ENCODE measurements around the gene AUTS2.

AUTS2 gene

GRCh38 chr7:70035519-70035918 lies 437.2 kb downstream of the AUTS2 start:
- no peak for DNase-seq (ENCODE audit: low spot score)

- no peak for DNase-seq (ENCODE audit: low spot score)
Observed at GRCh38 chr7:70035955-70036354, 437.7 kb downstream of the AUTS2 start.

- DNase-seq (ENCODE audit: low spot score) = no peak
Observed at GRCh38 chr7:70036695-70037094, 438.4 kb downstream of the AUTS2 start.

- DNase-seq (ENCODE audit: low spot score) = peak; percentile 61
Observed at GRCh38 chr7:70037171-70037933, 439.1 kb downstream of the AUTS2 start.

GRCh38 chr7:70040051-70040450 lies 441.8 kb downstream of the AUTS2 start:
- no peak for DNase-seq (ENCODE audit: low spot score)

GRCh38 chr7:70040970-70041766 lies 442.9 kb downstream of the AUTS2 start:
- DNase-seq (ENCODE audit: low spot score) = peak; percentile 25

GRCh38 chr7:70042533-70042932 lies 444.3 kb downstream of the AUTS2 start:
- DNase-seq (ENCODE audit: low spot score) = peak; percentile 34

- no peak for DNase-seq (ENCODE audit: low spot score)
Observed at GRCh38 chr7:70043015-70043538, 444.8 kb downstream of the AUTS2 start.

- DNase-seq (ENCODE audit: low spot score) = no peak
Observed at GRCh38 chr7:70044064-70044463, 445.8 kb downstream of the AUTS2 start.

GRCh38 chr7:70044525-70044924 lies 446.2 kb downstream of the AUTS2 start:
- no peak for DNase-seq (ENCODE audit: low spot score)

GRCh38 chr7:70044981-70045380 lies 446.7 kb downstream of the AUTS2 start:
- DNase-seq (ENCODE audit: low spot score) = no peak

- no peak for DNase-seq (ENCODE audit: low spot score)
Observed at GRCh38 chr7:70047384-70047783, 449.1 kb downstream of the AUTS2 start.

- DNase-seq (ENCODE audit: low spot score) = no peak
Observed at GRCh38 chr7:70047891-70048448, 449.7 kb downstream of the AUTS2 start.

- DNase-seq (ENCODE audit: low spot score) = peak; percentile 14
Observed at GRCh38 chr7:70051726-70052125, 453.5 kb downstream of the AUTS2 start.

GRCh38 chr7:70052691-70053090 lies 454.4 kb downstream of the AUTS2 start:
- DNase-seq (ENCODE audit: low spot score) = peak; percentile 75

- no peak for DNase-seq (ENCODE audit: low spot score)
Observed at GRCh38 chr7:70053421-70053820, 455.1 kb downstream of the AUTS2 start.

- DNase-seq (ENCODE audit: low spot score) = no peak
Observed at GRCh38 chr7:70053989-70054388, 455.7 kb downstream of the AUTS2 start.

GRCh38 chr7:70056363-70056762 lies 458.1 kb downstream of the AUTS2 start:
- no peak for DNase-seq (ENCODE audit: low spot score)

- DNase-seq (ENCODE audit: low spot score) = no peak
Observed at GRCh38 chr7:70060298-70061068, 462.2 kb downstream of the AUTS2 start.

GRCh38 chr7:70063371-70063770 lies 465.1 kb downstream of the AUTS2 start:
- no peak for DNase-seq (ENCODE audit: low spot score)

- no peak for DNase-seq (ENCODE audit: low spot score)
Observed at GRCh38 chr7:70063927-70064326, 465.7 kb downstream of the AUTS2 start.

- DNase-seq (ENCODE audit: low spot score) = no peak
Observed at GRCh38 chr7:70066844-70067243, 468.6 kb downstream of the AUTS2 start.
